ENCODE results near the gene PPP1R3G.

PPP1R3G gene

DNA sequence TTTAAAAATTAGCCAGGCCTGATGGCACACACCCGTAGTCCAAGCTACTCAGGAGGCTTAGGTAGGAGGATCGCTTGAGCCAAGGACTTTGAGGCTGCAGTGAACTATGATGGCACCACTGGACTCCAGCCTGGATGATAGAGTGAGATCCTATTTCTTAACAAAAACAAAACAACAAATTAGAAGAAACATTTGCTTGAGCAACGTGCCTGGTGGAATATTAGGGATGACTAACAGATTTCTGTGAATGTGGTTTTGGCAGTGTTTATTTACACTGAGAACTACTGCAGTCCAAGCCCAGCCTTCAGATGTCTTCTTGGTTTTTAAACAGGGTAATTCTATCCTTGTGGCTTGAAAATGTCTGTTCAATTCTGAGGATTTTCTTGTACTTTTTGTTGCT lies 9.2 kb downstream of the PPP1R3G start:
- DNase-seq (ENCODE audit: low spot score), result no peak

DNA sequence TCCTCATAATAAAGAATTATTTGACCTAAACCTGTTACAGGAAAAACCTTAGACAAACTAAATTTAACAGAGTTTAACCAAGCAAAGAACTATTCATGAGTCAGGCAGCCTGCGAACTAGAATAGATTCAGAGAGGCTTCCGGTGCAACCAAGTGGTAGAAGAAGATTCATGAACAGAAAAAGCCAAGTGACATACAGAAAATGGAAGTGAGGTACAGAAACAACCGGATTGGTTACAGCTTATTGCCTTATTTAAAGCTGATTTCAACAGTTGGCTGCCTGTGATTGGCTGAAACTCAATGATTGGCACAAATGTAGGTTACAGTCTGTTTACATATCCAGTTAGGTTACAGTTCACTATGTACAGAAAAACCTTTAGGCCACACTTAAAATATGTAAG lies 10.1 kb downstream of the PPP1R3G start:
- no peak for DNase-seq (ENCODE audit: low spot score)

GRCh38 chr6:5096482-5096881 lies 11.3 kb downstream of the PPP1R3G start:
- DNase-seq (ENCODE audit: low spot score), result no peak

DNA sequence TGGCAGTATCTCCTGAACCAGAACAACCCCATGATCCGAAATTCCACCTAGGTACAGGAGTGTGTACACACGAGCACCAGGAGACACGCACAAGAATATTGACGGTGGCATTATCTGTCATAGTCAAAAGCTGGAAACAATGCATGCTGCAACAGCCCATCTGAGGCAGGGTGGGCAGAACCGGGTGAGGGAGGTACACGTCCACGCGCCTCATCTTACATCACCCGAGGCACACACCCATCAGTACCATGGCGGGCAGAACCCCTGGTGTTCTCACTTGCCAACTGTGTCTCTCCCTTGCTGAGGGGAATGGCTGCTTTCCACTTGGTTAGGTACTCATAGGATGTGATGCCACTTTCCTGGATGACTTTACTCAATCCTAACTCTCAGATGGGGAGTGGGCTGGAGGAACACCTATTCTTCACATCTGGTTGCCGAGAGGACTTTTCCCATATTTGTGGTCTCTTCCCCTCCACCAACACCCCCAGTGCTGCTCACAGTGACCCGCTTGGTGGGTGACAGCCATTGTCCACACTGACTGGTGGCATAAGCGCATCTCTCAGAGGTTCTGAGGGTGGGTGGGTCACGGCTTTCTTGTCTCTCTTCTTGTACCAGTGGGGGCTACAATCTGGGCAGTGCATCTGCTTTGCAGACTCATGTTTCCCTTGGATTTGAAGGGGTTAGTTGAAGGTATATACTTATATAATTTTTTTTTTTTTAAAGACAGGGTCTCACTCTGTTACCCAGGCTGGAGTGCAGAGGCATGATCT lies 13.5 kb downstream of the PPP1R3G start:
- no peak for DNase-seq (ENCODE audit: low spot score)

DNA sequence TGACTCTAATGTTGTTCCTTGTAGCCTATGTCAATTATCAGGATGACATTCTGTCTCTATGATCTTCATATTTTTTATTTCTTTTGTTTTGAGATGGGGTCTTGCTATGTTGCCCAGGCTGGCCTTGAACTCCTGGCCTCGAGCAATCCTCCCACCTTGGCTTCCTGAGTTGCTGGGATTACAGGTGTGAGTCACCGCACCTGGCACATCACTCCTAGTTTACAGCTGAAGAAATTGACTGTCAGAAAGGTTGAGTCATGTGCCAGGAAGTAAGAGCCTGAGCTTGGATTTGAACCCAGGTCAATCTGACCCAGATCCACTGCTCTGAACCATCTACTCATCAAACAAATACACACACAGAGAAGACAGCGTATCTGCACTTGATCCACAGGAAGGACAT lies 14.4 kb downstream of the PPP1R3G start:
- no peak for DNase-seq (ENCODE audit: low spot score)

DNA sequence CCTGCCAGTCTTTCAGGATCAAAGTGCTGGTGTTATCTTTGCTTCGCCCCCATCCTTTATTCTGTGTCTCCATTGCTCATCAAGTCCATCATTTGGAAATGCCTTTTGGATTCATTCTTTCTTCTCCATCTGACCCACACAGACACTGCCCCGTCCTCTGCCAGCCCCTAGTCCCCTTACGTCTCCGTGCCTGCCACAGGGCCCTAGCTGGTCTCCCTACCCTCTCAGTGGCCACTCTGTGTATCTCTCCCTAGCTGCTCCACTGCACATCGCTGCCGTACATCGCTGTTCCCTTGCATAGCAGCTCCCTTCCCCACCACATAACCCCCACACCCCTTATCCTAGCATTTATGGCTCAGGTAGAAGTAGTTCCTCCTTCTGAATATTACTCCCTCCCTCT lies 15.7 kb downstream of the PPP1R3G start:
- no peak for DNase-seq (ENCODE audit: low spot score)

GRCh38 chr6:5102267-5102970 lies 17.3 kb downstream of the PPP1R3G start:
- DNase-seq (ENCODE audit: low spot score), result no peak

- DNase-seq (ENCODE audit: low spot score), result no peak
These were observed 18.1 kb downstream of the PPP1R3G start for GRCh38 chr6:5103250-5103649.

- DNase-seq (ENCODE audit: low spot score), result no peak
These were observed 19.5 kb downstream of the PPP1R3G start for GRCh38 chr6:5104667-5105066.

DNA sequence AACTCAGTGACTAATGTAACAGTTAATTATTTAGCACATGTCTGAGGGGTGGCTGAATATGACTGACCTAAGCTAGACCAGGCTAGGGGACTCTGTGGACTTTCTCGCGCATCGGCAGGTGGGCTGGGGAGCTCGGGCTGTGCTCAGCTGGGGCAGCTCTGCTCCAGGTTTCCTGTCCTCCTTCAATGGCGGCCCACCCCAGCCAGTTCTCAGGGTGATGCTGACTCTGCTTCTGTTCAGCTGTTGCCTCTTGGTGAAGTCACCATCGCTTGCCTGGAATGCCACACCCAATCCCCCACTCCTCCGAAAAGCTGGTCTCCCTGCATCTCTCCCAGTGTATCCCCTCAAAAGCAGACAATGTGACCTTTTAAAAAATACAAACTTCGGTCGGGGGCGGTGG lies 20.0 kb downstream of the PPP1R3G start:
- DNase-seq (ENCODE audit: low spot score), result no peak

GRCh38 chr6:5107341-5107740 lies 22.2 kb downstream of the PPP1R3G start:
- no peak for DNase-seq (ENCODE audit: low spot score)

- DNase-seq (ENCODE audit: low spot score), result no peak
These were observed 22.9 kb downstream of the PPP1R3G start for GRCh38 chr6:5108068-5108467.

- DNase-seq (ENCODE audit: low spot score), result no peak
These were observed 23.5 kb downstream of the PPP1R3G start for GRCh38 chr6:5108536-5109150.

- no peak for DNase-seq (ENCODE audit: low spot score)
These were observed 24.3 kb downstream of the PPP1R3G start for GRCh38 chr6:5109436-5109835.

- DNase-seq (ENCODE audit: low spot score), result no peak
These were observed 25.1 kb downstream of the PPP1R3G start for GRCh38 chr6:5110246-5110645.

DNA sequence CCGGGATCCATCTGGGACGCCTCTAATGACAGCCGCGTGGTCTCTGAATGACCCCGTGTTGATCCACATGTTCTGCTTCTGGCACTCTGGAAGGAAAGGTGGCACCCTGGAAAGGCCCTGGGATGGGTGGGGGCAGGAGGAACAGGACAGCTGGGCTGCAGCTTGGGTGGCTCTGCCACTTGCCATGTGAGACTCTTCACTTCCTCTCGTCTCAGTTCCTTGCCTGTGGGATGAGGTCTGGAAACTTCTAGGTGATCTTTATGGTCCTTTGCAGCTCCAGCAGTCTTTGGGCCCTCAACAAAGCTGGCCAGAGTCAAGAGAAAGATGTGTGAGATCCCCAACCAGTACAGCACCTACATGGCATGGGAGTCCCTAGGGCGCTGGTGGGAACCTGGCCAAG lies 26.5 kb downstream of the PPP1R3G start:
- no peak for DNase-seq (ENCODE audit: low spot score)

DNA sequence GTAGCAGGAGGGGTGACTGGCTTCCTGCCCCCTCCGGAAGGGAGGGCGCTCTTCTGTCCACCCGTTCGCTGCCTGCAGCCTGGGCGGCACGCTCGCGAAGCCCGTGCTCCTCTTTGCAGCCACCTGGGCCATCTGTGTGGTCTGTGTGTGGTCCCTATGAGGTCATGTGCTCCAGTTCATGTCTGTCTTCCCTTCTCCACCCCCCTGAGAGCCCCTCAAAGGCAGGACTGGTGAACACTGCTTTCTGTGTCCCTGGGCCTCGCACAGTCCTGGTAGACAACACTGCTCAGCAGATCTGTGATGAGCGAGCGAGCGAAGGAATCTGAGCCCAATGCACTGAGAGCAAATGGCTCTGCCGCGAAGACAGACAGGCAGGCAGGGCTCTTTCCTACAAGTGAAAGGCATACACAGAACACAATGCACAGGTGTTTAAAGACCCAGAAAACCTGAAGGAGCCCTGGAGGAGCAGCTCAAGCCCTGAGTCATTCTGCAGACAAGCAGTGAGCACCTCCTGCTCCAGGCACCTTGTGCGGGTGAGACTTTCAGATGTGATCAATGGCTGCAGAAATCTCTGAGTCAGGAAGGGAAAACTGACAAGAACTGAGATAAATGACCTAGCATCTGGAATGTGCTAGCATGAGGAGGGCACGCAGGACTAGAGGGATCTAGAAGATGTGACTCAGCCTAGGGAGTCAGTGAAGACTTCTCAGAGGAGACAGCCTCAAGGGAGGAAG lies 27.1 kb downstream of the PPP1R3G start:
- no peak for DNase-seq (ENCODE audit: low spot score)

DNA sequence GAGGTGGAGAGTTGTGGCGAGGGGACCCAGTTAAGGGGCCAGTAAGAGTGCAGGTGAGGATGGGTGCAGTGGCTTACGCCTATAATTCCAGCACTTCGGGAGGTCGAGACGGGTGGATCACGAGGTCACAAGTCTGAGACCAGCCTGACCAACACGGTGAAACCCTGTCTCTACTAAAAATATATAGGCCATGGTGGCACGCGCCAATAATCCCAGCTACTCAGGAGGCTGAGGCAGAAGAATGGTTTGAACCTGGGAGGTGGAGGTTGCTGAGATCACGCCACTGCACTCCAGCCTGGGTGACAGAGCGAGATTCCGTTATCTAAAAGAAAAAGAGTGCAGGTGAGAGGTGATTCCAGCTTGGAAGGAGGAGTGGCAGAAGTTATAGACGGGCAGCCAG lies 28.0 kb downstream of the PPP1R3G start:
- DNase-seq (ENCODE audit: low spot score), result no peak

DNA sequence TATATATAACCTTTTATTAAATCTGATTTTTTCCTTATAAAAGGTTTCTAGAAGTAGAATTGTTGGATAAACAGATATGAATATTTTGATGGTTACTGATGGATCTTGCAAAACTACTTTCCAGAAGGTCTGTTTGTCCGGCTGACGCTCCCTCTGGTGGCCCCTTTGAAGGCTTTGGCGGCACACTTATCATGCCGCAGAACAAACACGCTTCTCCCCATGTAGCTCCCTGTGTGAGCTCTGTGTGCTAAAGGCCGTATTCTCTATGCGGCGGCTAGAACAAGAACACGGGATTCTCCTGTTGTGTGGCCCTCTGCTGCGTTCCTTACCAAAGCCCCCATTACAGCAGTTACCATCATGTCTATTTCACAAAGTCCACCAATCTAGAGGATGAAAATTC lies 30.0 kb downstream of the PPP1R3G start:
- DNase-seq (ENCODE audit: low spot score), result peak; percentile 53

DNA sequence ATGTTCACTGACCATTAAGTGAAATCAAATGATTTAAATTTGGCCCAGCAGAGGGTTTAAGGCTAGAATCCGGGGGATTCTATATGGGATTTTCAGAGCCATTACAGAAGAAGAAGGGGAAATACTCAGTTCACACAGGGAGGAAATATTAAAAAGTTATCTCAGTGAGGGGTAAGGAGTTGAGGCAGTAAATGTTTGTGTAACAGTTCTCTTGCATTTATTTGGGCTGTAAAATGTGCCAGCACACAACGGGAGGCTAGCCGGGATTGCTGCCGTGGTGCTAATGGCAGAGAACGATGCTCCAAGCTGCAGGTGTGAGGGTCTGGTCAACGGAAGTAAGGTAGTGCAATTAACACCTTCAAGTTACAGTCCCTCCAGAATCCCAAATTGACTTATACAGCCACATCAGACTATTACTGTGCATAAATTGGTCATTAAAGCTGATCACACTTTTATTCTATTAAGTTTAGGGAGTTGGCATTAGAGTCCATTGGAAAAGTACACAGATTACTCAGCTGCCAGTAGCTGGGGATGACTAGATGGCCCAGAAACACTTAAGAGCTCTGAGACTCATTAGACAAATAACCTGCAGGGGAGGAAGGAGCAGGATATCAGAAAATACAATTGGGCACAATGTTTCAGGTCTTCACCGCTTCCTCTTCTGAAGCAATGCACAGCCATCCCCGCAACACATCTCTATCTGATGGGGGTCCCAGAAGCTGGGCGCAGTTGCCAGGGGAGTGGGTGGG lies 31.3 kb downstream of the PPP1R3G start:
- no peak for DNase-seq (ENCODE audit: low spot score)

- DNase-seq (ENCODE audit: low spot score), result no peak
These were observed 34.2 kb downstream of the PPP1R3G start for GRCh38 chr6:5119090-5119951.
